COLO668 (cell line): ENCODE results near the gene MICU1.
A peak's percentile ranks its signal among the peaks of the same experiment; 100 is the strongest.
"Not testable (repeated sequence)": the region's sequence is repeated elsewhere in the genome, so short reads cannot be mapped to it uniquely, and the experiment has no call there.

Experiments
- DNase-seq: peaks from one replicate; lab custom pipeline; 2025; ENCODE audit not compliant: unreplicated experiment; lab: John Stamatoyannopoulos, UW

MICU1 gene

GRCh38 chr10:72331575-72332422, 294.1 kb downstream of the MICU1 start:
- peak; percentile 93 for DNase-seq

- no peak for DNase-seq
These were observed 295.8 kb downstream of the MICU1 start for GRCh38 chr10:72330069-72330426.

- DNase-seq, result no peak
These were observed 296.4 kb downstream of the MICU1 start for GRCh38 chr10:72329290-72330068.

GRCh38 chr10:72328829-72329204, 297.1 kb downstream of the MICU1 start:
- DNase-seq, result no peak

- DNase-seq, result peak; percentile 44
These were observed 297.6 kb downstream of the MICU1 start for GRCh38 chr10:72328045-72328828.

GRCh38 chr10:72326665-72327603, 298.9 kb downstream of the MICU1 start:
- not testable (repeated sequence) for DNase-seq

- DNase-seq, result peak; percentile 93
These were observed 300.4 kb downstream of the MICU1 start for GRCh38 chr10:72325243-72326175.

GRCh38 chr10:72323771-72324191, 302.1 kb downstream of the MICU1 start:
- DNase-seq, result no peak

- no peak for DNase-seq
These were observed 302.6 kb downstream of the MICU1 start for GRCh38 chr10:72323108-72323749.

GRCh38 chr10:72322280-72323058, 303.4 kb downstream of the MICU1 start:
- DNase-seq, result no peak

GRCh38 chr10:72322030-72322279, 303.9 kb downstream of the MICU1 start:
- no peak for DNase-seq

GRCh38 chr10:72321248-72322029, 304.4 kb downstream of the MICU1 start:
- DNase-seq, result peak; percentile 4

- peak; percentile 68 for DNase-seq
These were observed 305.1 kb downstream of the MICU1 start for GRCh38 chr10:72320676-72321247.

GRCh38 chr10:72319416-72320254, 306.2 kb downstream of the MICU1 start:
- peak; percentile 85 for DNase-seq

- no peak for DNase-seq
These were observed 307.2 kb downstream of the MICU1 start for GRCh38 chr10:72318418-72319262.
